Ramos (cell line): ENCODE results near the gene DTX4.

Experiments used
- in situ Hi-C: fragments of 300-500 bp; cut with MboI; formaldehyde crosslinking; loops from one replicate; pipeline ENCODE4 v1.14.3; 2022; ENCODE audit warnings: low sequenced_read_pairs; ENCODE audit not compliant: unreplicated experiment

The DTX4 gene

GRCh38 chr11:59188954-59189353, 17.0 kb downstream of the DTX4 start:
- in situ Hi-C loops: no loop called here

GRCh38 chr11:59189986-59190385, 18.1 kb downstream of the DTX4 start:
- in situ Hi-C loops: no loop called here

GRCh38 chr11:59191095-59191494, 19.2 kb downstream of the DTX4 start:
- in situ Hi-C loops: no loop called here

- in situ Hi-C loops: no loop called here
Measured at GRCh38 chr11:59191890-59192289, 20.0 kb downstream of the DTX4 start.

GRCh38 chr11:59192446-59193020, 20.6 kb downstream of the DTX4 start:
- in situ Hi-C loops: no loop called here

- in situ Hi-C loops: no loop called here
Measured at GRCh38 chr11:59193587-59194130, 21.7 kb downstream of the DTX4 start.

GRCh38 chr11:59195586-59195985, 23.7 kb downstream of the DTX4 start:
- in situ Hi-C loops: no loop called here

GRCh38 chr11:59196777-59197176, 24.8 kb downstream of the DTX4 start:
- in situ Hi-C loops: no loop called here

- in situ Hi-C loops: no loop called here
Measured at GRCh38 chr11:59197991-59198390, 26.1 kb downstream of the DTX4 start.

- in situ Hi-C loops: no loop called here
Measured at GRCh38 chr11:59198726-59199125, 26.8 kb downstream of the DTX4 start.

GRCh38 chr11:59199546-59200422, 27.9 kb downstream of the DTX4 start:
- in situ Hi-C loops: no loop called here

- in situ Hi-C loops: no loop called here
Measured at GRCh38 chr11:59200423-59200746, 28.5 kb downstream of the DTX4 start.

- in situ Hi-C loops: no loop called here
Measured at GRCh38 chr11:59201353-59201752, 29.4 kb downstream of the DTX4 start.

GRCh38 chr11:59204746-59205145, 32.8 kb downstream of the DTX4 start:
- in situ Hi-C loops: no loop called here

- in situ Hi-C loops: no loop called here
Measured at GRCh38 chr11:59205648-59206047, 33.7 kb downstream of the DTX4 start.

GRCh38 chr11:59206635-59207034, 34.7 kb downstream of the DTX4 start:
- in situ Hi-C loops: no loop called here

GRCh38 chr11:59207988-59208451, 36.1 kb downstream of the DTX4 start:
- in situ Hi-C loops: no loop called here

GRCh38 chr11:59208956-59209355, 37.0 kb downstream of the DTX4 start:
- in situ Hi-C loops: no loop called here

GRCh38 chr11:59212222-59212621, 40.3 kb downstream of the DTX4 start:
- in situ Hi-C loops: no loop called here

GRCh38 chr11:59212744-59213631, 41.1 kb downstream of the DTX4 start, which contains the start of gene MPEG1:
TSS of gene MPEG1 (minus strand) at chr11:59212927. CDS start at chr11:59212865, 62 bp downstream.
- in situ Hi-C loops: no loop called here
